Right cardiac atrium (tissue), 5 donors: Measurements from ENCODE around the gene C4orf50. TPM values are rescaled to one million over a fixed set of nuclear protein-coding genes. Genes with fewer than 3 reads are reported as not detected.

ENCODE experiments used
- ATAC-seq, 2 donors: fragments of 200-7000 bp; cut with Tn5 transposase; one replicate each; pipeline versions ENCODE4 v1.8.0 to v1.9.1; 2020; ENCODE audit warnings: moderate library complexity in 2 of 2, mild to moderate bottlenecking in 1 of 2
- DNase-seq, 3 donors: peaks; one replicate each; pipeline ENCODE4 v3.0.0-alpha.2; 2020
- H3K27ac ChIP-seq: one replicate; pipeline ENCODE4 v1.5.1; 2013; ENCODE audit warnings: mild to moderate bottlenecking, low read length, control low read depth, moderate library complexity
- H3K27me3 ChIP-seq: one replicate; pipeline ENCODE4 v1.6.1; 2013; ENCODE audit not compliant: control insufficient read depth, insufficient read depth
- H3K4me1 ChIP-seq: one replicate; pipeline ENCODE4 v1.6.1; 2013; ENCODE audit warnings: low read length; ENCODE audit not compliant: control insufficient read depth, insufficient read depth
- H3K4me3 ChIP-seq: one replicate; pipeline ENCODE4 v1.5.1; 2013; ENCODE audit warnings: low read length, control low read depth
- H3K9me3 ChIP-seq: one replicate; pipeline ENCODE4 v1.6.1; 2013; ENCODE audit warnings: low read length; ENCODE audit not compliant: control insufficient read depth
- WGBS: extraction: QIAGEN DNeasy Blood & Tissue Kit; methylation state at CpG from one replicate; pipeline ENCODE4 v1.1.7; 2013; 5-methylcytosine and 5-hydroxymethylcytosine counted together
- intact Hi-C, 4 donors: fragments of 100-400 bp; cut with DNase I; formaldehyde crosslinking; loops; one replicate each; pipeline versions ENCODE4 v1.11.0 to v1.14.0; 2022 to 2023
- polyA plus RNA-seq: library from polyadenylated mRNA; stranded (reverse); fragments of 200-250 nt; gene quantifications from one replicate; pipeline ENCODE4 v1.2.3, GENCODE V29; 2013
- total RNA-seq, 4 donors: library from RNA; stranded (reverse); fragmentation: NEBNext Ultra II Directional; extraction: Animal tissue kit (Norgen Biotek cat#: 25700); gene quantifications; one replicate each; pipeline ENCODE4 v1.2.1, GENCODE V29; 2021
- donor health status: healthy with polysubstance abuse.
- donor health status: DM: no; HTN: yes; CAD: no.
- donor health status: DM: no; HTN: no; CAD: no.
- donor health status: DM: no; HTN: yes; CAD: no; lungs with severe emphysema.
- donor health status: DM: yes; HTN: yes; CAD: no.

The C4orf50 gene
- total and polyA plus RNA-seq, 5 donors: 0.02 to 0.03 (median 0.03) TPM; not detected in 2

DNA sequence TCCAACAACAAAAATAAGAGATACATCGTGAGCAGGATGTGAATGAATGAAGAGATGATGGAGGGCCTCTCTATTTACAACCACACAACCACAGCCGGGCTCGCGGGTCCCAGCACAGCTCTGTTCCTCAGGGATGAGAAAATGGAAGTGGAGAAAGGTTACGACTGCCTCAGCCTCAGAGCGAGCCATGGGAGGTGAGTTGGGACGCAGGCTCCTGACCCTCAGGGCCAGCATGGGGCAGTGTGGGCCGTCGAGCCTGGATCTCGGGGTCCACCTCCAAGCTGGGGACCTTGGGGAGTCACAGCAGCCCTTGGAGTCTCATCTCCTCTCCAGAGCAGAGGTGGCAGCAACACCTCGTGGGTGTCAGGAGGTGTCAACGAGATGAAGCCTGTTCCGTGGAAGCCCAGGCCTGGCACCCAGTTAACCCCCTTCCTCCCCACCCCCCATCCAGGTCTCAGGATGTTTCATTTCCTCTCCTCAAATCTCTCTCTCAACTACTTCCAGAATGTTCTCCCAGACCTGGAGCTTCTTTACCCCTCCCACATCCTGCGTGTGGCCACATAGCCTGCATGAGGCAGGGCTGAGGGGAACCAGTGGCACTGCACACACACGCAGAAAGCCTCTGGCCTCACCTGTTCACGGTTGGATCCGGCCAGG is 25.9 kb downstream of the C4orf50 start:
- Histone ChIP-seq H3K4me3 (no peak overlapping the region), H3K4me1 (no peaks in the 10 kb centered on the region), H3K27ac (no peak overlapping the region), H3K9me3 (no peaks in the 10 kb centered on the region), H3K27me3 (no peaks in the 10 kb centered on the region)
- ATAC-seq: no peak
- intact Hi-C loops: no loop called here
- 71% methylated on average over 17 of the region's 17 CpGs for WGBS
- no peak for DNase-seq

- Histone ChIP-seq H3K4me3 (no peak overlapping the region), H3K27ac (no peak overlapping the region), H3K9me3 (no peaks in the 10 kb centered on the region), H3K4me1 (no peaks in the 10 kb centered on the region), H3K27me3 (no peaks in the 10 kb centered on the region)
- intact Hi-C loops: no loop called here
- no peak for ATAC-seq
- DNase-seq: no peak
- 28% methylated on average over 1 of the region's 1 CpG for WGBS
Observed at GRCh38 chr4:5991405-5991804, 26.8 kb downstream of the C4orf50 start.

DNA sequence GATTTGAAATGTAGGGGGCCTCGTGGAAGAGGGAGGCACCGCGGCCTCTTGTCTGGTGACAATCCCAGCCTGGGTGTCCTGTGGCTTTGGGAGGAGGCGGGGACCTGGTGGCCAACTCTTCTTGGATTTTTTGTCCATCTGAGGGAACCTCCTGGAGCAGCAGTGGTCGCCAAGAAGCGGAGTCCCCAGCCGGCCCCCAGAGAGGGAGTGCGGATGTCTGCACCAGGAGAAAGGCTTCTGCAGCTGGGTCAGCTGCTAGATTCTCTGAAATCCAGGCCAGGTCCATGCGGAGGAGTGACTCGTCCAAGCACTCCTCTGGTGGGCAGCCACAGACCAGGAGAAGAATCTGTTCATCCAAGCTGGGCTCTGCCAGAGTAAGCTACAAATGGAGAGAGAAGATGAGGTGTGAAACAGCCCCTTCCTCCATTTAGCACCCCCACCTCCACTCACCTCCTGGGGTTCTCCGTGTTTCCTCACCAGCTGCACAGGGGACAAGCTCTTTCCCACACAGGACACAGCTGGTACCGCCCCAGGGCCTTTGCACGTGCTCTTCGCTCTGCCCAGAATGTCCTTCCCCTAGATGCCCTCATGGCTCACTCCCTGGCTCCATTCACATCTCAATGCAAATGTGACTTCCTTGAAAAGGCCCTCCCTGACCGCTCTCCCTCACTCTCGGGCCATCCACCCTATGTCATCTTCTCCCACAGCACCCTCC is 27.6 kb downstream of the C4orf50 start:
- intact Hi-C loops: no loop called here
- H3K27ac ChIP-seq: no peak overlapping the region
- WGBS: 83% methylated on average over 16 of the region's 16 CpGs
- no peak overlapping the region for H3K4me3 ChIP-seq
- H3K4me1 ChIP-seq: no peaks in the 10 kb centered on the region
- ATAC-seq (no peak), DNase-seq (no peak)
- H3K27me3 ChIP-seq: no peaks in the 10 kb centered on the region
- no peaks in the 10 kb centered on the region for H3K9me3 ChIP-seq

DNA sequence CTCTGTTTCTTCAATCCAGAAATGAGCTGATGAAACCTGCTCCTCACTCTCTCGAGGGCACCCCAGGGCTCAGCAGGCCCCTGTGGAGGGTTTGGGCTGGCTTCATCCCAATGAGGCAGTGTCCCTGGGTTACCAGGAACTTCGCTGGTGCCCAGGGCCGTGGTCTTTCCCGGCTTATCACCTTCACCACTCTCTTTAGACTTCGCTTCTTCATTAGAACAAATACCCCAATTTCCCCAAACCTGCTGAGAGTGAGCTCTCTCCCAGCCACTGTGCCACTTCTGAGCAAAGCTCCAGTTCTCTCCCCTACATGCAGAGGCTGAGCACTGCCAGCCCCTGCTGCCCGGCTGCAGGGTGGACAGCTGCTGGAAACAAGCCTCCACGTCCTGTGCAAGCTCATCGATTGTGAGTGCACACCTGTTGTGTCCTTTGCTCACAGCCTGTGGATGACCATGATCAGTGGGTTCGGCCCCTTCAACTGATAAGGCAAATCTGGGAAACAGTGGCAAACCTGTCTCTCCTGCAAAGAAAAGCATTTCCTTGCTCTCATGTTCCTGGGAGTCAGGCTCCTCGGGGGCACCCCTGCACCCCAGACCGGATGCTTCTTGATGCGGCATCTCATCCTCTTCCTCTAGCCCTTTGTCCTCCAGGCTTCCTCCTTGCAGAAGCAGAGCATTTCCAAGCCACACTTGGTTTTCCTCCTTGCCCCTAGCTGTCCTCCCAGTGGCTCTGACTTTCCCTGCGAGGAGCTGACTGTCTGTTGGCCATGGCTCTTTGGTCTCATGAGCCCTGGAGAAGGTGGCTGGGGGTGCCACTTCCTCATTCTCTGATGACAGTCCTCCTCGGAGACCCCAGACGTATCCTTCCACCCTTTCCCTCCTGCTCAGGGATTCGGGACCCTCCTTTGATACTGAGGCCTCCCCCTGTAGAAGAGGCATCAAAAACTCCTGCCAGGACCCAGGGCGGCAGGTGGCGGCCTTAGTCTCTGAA is 28.7 kb downstream of the C4orf50 start:
- H3K4me1 ChIP-seq: no peaks in the 10 kb centered on the region
- no peak overlapping the region for H3K4me3 ChIP-seq
- no peak for DNase-seq
- H3K9me3 ChIP-seq: no peaks in the 10 kb centered on the region
- 75% methylated on average over 18 of the region's 18 CpGs for WGBS
- no peak for ATAC-seq
- no peaks in the 10 kb centered on the region for H3K27me3 ChIP-seq
- H3K27ac ChIP-seq: no peak overlapping the region
- intact Hi-C loops: no loop called here

GRCh38 chr4:5988086-5988845 is 30.0 kb downstream of the C4orf50 start:
- Histone ChIP-seq H3K9me3 (no peaks in the 10 kb centered on the region), H3K4me3 (no peak overlapping the region), H3K27ac (no peak overlapping the region), H3K4me1 (no peaks in the 10 kb centered on the region), H3K27me3 (no peaks in the 10 kb centered on the region)
- DNase-seq (no peak), ATAC-seq (no peak)
- 73% methylated on average over 14 of the region's 14 CpGs for WGBS
- intact Hi-C loops: no loop called here

DNA sequence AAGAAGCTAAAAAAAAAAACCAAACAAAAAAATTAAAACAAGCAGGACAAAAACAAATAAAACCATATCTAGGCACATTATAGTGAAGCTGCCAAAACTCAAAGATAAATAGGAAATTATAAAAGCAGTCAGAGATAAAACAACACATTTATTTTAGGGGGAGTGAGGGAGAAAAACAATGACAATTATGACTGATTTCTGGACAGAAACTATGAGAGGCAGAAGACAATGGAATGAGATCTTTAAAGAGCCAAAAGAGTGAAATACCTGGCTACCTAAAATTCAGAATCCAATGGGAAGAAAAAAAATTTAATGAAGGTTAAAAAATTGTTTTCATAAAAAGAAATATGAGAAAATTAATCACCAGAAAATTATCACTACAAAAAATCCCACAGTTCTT is 33.4 kb downstream of the C4orf50 start:
- intact Hi-C loops: no loop called here
- H3K4me1 ChIP-seq: no peaks in the 10 kb centered on the region
- H3K9me3 ChIP-seq: no peaks in the 10 kb centered on the region
- ATAC-seq: no peak
- no peak for DNase-seq
- no peak overlapping the region for H3K4me3 ChIP-seq
- H3K27me3 ChIP-seq: no peaks in the 10 kb centered on the region
- no peak overlapping the region for H3K27ac ChIP-seq

DNA sequence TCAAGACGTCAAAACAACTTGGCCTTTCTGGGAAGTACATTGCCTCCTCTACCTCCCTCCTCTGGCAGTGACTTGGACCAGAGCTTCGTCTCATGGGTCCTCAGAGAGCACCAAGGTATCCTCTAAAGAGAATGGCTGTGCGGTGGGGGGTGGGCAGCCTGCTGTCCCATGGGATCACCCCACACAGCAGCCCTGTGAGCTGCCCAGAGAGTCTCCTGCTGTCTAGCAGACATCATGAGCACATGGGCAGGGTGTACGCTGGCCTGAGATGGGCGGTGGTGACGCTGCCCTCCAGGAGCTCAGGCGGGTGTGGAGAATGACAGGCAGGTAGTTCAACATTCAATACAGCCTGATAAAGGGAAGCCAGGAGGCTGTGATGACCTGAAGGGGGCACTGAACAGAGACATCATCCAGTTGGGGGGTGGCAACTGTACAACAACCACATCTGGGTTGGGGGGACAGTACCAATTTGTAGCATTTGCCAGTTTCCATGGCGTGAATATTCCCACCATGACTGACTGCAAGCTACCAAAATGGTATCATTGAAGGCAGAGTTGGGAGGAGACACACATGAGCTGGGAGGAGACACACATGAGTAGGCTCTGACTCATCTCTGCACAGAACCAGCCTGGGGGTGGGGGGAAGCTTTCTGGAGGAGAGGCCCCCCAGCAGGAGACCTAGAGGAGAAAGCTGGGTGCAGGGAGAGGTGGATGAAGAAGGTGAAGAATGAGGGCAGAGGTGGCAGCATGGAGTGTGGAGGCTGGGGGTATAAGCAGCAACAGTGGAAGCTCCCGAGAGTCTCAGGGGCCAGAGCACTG is 35.9 kb downstream of the C4orf50 start:
- no peaks in the 10 kb centered on the region for H3K4me1 ChIP-seq
- H3K27me3 ChIP-seq: no peaks in the 10 kb centered on the region
- intact Hi-C loops: no loop called here
- no peaks in the 10 kb centered on the region for H3K9me3 ChIP-seq
- no peak overlapping the region for H3K4me3 ChIP-seq
- DNase-seq (no peak), ATAC-seq (no peak)
- WGBS: 74% methylated on average over 9 of the region's 9 CpGs
- no peak overlapping the region for H3K27ac ChIP-seq

GRCh38 chr4:5980436-5981155 is 37.6 kb downstream of the C4orf50 start:
- DNase-seq: no peak
- Histone ChIP-seq H3K4me3 (no peak overlapping the region), H3K27ac (no peak overlapping the region), H3K4me1 (no peaks in the 10 kb centered on the region), H3K9me3 (no peaks in the 10 kb centered on the region), H3K27me3 (no peaks in the 10 kb centered on the region)
- intact Hi-C loops: no loop called here
- 47% methylated on average over 3 of the region's 3 CpGs for WGBS
- ATAC-seq: no peak

DNA sequence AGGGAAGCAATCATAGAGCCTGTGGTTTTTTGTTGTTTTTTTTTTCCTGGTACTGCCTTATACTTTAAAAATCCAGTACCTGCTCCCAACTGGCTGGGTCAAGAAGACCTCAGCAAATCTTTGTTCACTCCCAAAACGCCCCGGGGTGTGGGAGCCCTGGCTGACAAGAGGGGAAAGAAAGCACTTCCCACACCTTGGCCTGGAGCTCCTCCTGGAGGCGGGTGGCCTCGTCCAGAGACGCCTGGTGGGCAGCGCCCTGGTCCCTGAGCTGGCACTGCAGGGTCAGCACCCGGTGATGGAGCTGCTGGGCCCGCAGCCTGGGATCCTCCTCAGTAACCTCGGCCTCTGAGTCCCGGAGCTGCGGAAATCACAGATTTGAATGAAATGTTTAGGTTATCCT is 38.2 kb downstream of the C4orf50 start:
- WGBS: 20% methylated on average over 11 of the region's 11 CpGs
- H3K4me1 ChIP-seq: no peaks in the 10 kb centered on the region
- H3K27ac ChIP-seq: no peak overlapping the region
- no peaks in the 10 kb centered on the region for H3K27me3 ChIP-seq
- H3K9me3 ChIP-seq: no peaks in the 10 kb centered on the region
- DNase-seq: no peak
- H3K4me3 ChIP-seq: no peak overlapping the region
- ATAC-seq: peak in 1 of 2 donors; percentile 29
- intact Hi-C loops: no loop called here
